Esophagus squamous epithelium (tissue), 4 donors: ENCODE data around the gene CANT1.

Source experiments
- POLR2A ChIP-seq, 4 donors: fragments of 450-650 bp; IDR thresholded peaks; one replicate each; pipeline ENCODE4 v1.6.1; 2017; ENCODE audit warnings: antibody characterized with exemption in 4 of 4, mild to moderate bottlenecking in 4 of 4, moderate library complexity in 3 of 4
- TF ChIP-seq, protein P1 (sequence below), 6 experiments: fragments of 450-650 bp in 4 of 6; fragments of 200-600 bp in 2 of 6; sonication (generic) in 2 of 6; IDR thresholded peaks; one replicate each; pipeline ENCODE4 v1.5.1; 2016 to 2019; ENCODE audit warnings: antibody characterized with exemption in 6 of 6, mild to moderate bottlenecking in 4 of 6, moderate library complexity in 4 of 6

DNA sequence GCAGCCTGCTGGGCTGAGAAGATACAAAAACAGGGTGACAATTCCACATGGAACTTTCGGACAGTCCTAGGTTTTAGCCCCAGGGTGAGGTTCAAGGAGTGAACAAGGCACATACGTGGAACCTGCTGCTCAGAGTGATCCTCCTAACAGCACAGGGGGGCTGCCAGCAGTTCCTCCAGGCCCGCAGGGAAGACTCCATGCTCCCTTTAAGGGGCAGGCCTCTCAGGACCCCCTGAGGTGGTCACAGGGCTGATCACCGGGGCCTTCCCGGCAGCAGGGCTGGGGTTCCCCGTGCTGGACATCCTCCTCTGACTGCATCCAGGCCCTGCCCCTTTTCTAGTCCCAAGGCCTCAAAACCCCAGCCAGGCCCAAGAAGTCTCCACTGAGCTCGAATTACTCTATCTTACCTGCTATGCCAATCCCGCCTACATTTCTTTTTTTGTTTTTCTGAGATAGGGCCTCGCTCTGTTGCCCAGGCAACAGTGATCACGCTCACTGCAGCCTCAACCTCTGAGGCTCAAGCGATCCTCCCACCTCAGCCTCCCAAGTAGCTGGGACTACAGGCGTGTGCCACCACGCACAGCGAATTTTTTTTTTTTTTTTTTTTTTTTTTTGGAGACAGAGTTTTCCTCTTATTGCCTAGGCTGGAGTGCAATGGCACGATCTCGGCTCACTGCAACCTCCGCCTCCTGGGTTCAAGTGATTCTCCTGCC is 10.4 kb downstream of the CANT1 start:
- TF ChIP-seq, protein P1, sequence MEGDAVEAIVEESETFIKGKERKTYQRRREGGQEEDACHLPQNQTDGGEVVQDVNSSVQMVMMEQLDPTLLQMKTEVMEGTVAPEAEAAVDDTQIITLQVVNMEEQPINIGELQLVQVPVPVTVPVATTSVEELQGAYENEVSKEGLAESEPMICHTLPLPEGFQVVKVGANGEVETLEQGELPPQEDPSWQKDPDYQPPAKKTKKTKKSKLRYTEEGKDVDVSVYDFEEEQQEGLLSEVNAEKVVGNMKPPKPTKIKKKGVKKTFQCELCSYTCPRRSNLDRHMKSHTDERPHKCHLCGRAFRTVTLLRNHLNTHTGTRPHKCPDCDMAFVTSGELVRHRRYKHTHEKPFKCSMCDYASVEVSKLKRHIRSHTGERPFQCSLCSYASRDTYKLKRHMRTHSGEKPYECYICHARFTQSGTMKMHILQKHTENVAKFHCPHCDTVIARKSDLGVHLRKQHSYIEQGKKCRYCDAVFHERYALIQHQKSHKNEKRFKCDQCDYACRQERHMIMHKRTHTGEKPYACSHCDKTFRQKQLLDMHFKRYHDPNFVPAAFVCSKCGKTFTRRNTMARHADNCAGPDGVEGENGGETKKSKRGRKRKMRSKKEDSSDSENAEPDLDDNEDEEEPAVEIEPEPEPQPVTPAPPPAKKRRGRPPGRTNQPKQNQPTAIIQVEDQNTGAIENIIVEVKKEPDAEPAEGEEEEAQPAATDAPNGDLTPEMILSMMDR (IDR thresholded peaks at IDR 0.05), result no peak
- no peak for TF ChIP-seq POLR2A (IDR thresholded peaks at IDR 0.05)
